ENCODE measurements around the gene NCKAP5. TPM values are rescaled to one million over a fixed set of nuclear protein-coding genes. Genes with fewer than 3 reads are reported as not detected.

Gene NCKAP5
- total RNA-seq, 4 donors from 2014 or later, result 0.55 to 6.6 (median 3.3) TPM; not detected in 1

- no peaks in the 10 kb centered on the region for H3K27me3 ChIP-seq
- TF ChIP-seq POLR2A (IDR thresholded peaks at IDR 0.05), result no peak
- no peak for TF ChIP-seq CTCF (IDR thresholded peaks at IDR 0.05)
- no peaks in the 10 kb centered on the region for H3K4me1 ChIP-seq
- no peaks in the 10 kb centered on the region for H3K9me3 ChIP-seq
- intact Hi-C loops (cut with DNase I; ENCODE audit: low total_unique reads), result no loop called here
- no peak overlapping the region for H3K4me3 ChIP-seq
- DNase-seq, result no peak
- H3K27ac ChIP-seq, result no peak overlapping the region
- no peaks in the 10 kb centered on the region for H3K36me3 ChIP-seq
Observed at GRCh38 chr2:132732694-132733093, 835.6 kb downstream of the NCKAP5 start.

- Histone ChIP-seq H3K27ac (no peak overlapping the region), H3K27me3 (no peaks in the 10 kb centered on the region), H3K36me3 (no peaks in the 10 kb centered on the region), H3K9me3 (no peaks in the 10 kb centered on the region), H3K4me1 (no peaks in the 10 kb centered on the region), H3K4me3 (no peak overlapping the region)
- intact Hi-C loops (cut with DNase I; ENCODE audit: low total_unique reads), result no loop called here
- no peak for DNase-seq
- no peak for TF ChIP-seq CTCF (IDR thresholded peaks at IDR 0.05)
- no peak for TF ChIP-seq POLR2A (IDR thresholded peaks at IDR 0.05)
Observed at GRCh38 chr2:132731441-132731840, 836.8 kb downstream of the NCKAP5 start.

GRCh38 chr2:132730611-132731010 lies 837.7 kb downstream of the NCKAP5 start:
- no peak overlapping the region for H3K4me3 ChIP-seq
- H3K9me3 ChIP-seq, result no peaks in the 10 kb centered on the region
- H3K4me1 ChIP-seq, result no peaks in the 10 kb centered on the region
- intact Hi-C loops (cut with DNase I; ENCODE audit: low total_unique reads), result no loop called here
- H3K27me3 ChIP-seq, result no peaks in the 10 kb centered on the region
- H3K36me3 ChIP-seq, result no peaks in the 10 kb centered on the region
- no peak for TF ChIP-seq CTCF (IDR thresholded peaks at IDR 0.05)
- no peak for TF ChIP-seq POLR2A (IDR thresholded peaks at IDR 0.05)
- DNase-seq, result no peak
- no peak overlapping the region for H3K27ac ChIP-seq

- no peaks in the 10 kb centered on the region for H3K27me3 ChIP-seq
- no peaks in the 10 kb centered on the region for H3K4me1 ChIP-seq
- TF ChIP-seq POLR2A (IDR thresholded peaks at IDR 0.05), result no peak
- H3K4me3 ChIP-seq, result no peak overlapping the region
- intact Hi-C loops (cut with DNase I; ENCODE audit: low total_unique reads), result no loop called here
- H3K27ac ChIP-seq, result no peak overlapping the region
- DNase-seq, result no peak
- no peaks in the 10 kb centered on the region for H3K36me3 ChIP-seq
- no peaks in the 10 kb centered on the region for H3K9me3 ChIP-seq
Observed at GRCh38 chr2:132729522-132729921, 838.7 kb downstream of the NCKAP5 start.

- Histone ChIP-seq H3K27me3 (no peaks in the 10 kb centered on the region), H3K27ac (no peak overlapping the region), H3K36me3 (no peaks in the 10 kb centered on the region), H3K4me1 (no peaks in the 10 kb centered on the region), H3K4me3 (no peak overlapping the region), H3K9me3 (no peaks in the 10 kb centered on the region)
- DNase-seq, result no peak
- TF ChIP-seq POLR2A (IDR thresholded peaks at IDR 0.05) (no peak), CTCF (IDR thresholded peaks at IDR 0.05) (no peak)
- intact Hi-C loops (cut with DNase I; ENCODE audit: low total_unique reads), result no loop called here
Observed at GRCh38 chr2:132726155-132726554, 842.1 kb downstream of the NCKAP5 start.

- no peaks in the 10 kb centered on the region for H3K27me3 ChIP-seq
- no peak overlapping the region for H3K27ac ChIP-seq
- TF ChIP-seq CTCF (IDR thresholded peaks at IDR 0.05) (no peak), POLR2A (IDR thresholded peaks at IDR 0.05) (no peak)
- intact Hi-C loops (cut with DNase I; ENCODE audit: low total_unique reads), result no loop called here
- H3K4me3 ChIP-seq, result no peak overlapping the region
- no peak for DNase-seq
- no peaks in the 10 kb centered on the region for H3K4me1 ChIP-seq
- H3K9me3 ChIP-seq, result no peaks in the 10 kb centered on the region
- H3K36me3 ChIP-seq, result no peaks in the 10 kb centered on the region
Observed at GRCh38 chr2:132725748-132726147, 842.5 kb downstream of the NCKAP5 start.
